HTR-8/SVneo (cell line): ENCODE results near the gene DENND1A.
"Not testable (repeated sequence)": the region's sequence is repeated elsewhere in the genome, so short reads cannot be mapped to it uniquely, and the experiment has no call there.

ENCODE experiments used
- DNase-seq: peaks from one replicate; pipeline ENCODE4 v3.0.0; 2011; ENCODE audit warnings: low spot score, mixed read lengths; ENCODE audit not compliant: insufficient read length
- FAIRE-seq: peaks from 2 replicates; lab custom pipeline; 2011; peaks lifted over from hg19 to GRCh38; lab: Jason Lieb, UNC

Gene DENND1A

DNA sequence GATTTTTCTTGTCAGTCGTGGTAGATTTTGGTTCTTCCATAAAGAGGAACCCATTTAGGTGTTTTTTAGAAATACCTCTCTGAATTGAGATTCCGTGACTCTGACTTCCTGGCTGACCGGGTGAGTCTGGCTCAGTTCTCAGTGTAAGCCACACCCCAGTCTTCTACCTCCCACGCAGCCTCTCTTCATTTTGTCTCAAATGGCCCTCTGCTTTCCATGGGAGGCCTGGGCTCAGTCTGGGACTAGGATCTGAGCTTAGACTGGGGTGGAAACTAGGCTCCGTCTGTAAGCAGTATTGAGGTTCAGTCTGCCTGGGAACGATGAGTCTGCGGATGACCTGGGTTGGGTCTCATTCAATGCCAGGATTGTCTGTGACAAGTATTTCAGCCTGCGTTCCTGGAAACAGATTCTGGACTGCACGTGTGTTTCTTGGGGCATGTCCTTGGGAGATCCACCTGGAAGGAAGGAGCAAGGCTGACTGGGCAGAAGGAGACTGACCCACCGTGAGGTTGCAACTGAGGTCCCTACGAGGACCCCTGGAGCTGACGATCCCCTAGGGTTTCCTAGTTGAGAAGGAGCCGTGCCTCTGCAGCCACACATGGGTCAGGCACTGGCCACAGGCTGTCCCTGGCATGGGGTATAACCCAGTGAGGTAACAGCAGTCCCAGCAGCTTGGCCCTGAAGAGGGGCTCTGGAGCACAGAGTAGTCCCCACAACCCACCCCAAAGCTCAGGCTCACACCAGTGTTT, 586.3 kb downstream of the DENND1A start:
- FAIRE-seq, result no peak
- DNase-seq, result no peak

DNA sequence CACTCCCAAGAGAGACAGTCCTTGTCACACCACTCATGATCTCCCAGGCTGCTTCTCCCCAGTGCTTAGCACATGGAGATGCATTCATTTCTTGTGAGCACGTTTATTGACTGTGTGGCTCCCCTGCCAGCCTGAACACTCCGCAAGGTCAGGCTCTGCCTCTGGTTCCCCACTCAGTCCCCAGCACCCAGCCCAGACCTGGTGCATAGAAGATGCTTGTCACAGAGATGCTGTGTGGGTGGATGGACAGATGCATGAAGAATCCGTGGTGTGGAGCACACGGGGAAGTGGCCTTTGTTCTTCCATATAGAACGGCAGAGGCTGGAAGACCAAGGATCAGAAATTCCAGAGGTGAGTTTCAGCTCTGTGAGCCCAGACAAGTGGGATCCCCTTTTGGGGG, 587.7 kb downstream of the DENND1A start:
- FAIRE-seq (no peak), DNase-seq (no peak)

DNA sequence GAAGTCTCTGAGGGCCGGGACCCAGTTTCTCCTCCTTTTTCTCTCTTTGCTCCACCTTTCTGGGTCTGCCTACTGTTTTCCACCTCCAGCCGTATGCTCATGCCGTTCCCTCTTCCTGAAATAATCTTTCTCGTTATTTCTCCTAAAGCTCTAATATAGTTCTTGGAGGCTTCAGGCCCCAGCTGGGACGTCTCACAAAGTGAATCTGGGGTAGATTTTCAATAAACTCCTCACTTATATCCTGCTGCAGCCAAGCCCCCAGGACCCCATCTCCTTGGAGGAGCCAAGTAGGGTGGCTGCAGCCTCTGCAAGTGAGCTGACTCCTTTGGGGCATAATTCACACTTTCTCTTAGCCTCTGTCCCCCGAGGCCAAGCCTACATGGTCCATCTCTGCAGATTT, 588.1 kb downstream of the DENND1A start:
- DNase-seq, result no peak
- FAIRE-seq, result no peak

DNA sequence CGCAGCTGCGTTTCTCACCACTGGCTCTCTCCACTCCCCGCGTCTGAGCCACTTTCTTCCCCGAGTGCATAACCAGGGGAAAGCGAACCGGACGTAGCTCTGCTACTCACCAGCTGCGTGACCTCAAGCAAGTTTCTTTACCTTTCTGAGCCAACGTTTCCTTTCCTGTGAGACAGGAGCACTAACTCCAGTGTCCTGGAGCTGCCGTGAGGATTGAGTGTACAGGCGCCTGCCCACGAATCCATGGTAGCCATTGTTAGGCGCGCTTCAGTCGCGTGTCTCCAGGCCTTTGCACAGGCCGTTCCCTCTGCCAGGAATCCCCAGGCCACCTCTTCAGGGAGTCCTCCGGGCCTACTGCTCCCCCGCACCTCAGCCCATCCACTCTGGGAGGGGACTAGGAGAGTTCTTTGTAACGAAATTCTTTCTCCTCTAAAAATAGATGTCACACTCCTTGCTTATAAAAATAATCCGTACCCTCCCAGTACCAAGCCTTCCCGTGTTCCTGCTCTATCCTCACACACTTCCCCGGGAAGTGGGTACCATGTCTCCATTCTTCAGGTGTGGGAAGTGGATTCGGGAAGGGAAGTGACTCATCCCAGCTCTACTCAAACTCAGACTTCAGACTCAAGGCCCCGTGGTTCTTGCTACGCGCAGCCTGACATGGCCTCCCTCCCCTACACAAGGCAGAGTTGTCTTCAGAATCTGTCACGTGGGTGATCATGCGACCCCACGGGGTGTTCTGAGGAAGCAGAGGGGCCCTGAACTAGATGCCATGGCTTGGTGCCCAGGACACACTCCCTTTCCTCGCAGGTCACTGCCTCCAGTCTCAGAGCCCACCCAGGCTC, 590.0 kb downstream of the DENND1A start:
- DNase-seq (no peak), FAIRE-seq (no peak)

DNA sequence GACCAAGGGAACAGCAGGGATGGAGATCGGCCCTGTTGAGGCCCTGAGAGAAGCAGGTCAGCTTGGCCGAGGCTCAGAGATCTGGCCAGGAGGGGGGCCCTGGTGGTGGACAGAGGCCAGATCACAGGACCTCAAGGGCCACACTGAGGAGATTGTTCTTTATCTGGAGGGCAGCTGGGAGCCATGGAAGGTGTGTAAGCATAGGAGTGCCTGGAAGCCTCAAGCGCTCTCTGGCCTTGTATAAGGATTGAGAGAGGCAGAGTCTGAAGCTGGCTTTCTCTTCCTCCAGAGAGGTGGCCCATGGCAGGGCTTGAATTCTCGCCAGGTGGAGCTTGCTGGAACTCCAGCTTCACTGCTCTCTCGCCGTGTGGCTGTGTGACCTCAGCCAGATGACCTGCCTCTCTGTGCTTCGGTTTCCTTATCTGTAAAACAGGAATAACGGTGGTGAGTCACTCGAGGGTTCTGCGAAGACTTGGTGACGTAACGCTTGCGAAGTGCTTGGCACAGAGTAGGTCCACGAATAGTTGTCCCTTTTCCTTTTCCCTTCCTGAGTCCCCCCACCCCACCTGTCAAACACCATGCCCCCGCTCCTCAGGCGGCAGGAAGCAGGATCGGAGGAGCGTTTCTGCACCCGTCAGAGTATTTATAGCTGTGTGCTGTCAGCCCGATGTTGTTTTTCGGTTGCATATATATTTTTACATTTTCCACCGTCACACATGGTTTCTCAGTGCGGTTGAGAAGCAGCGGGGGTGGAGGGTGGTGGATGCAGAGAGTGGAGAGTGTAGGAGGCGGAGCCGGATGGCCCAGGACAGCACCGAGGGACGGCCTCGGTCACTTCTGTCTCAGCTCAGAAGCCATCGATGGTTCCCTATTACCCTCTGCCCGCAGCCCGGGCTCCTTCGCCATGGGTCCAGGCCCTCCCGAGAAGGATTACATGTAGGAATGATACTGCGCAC, 590.9 kb downstream of the DENND1A start:
- DNase-seq, result no peak
- no peak for FAIRE-seq

DNA sequence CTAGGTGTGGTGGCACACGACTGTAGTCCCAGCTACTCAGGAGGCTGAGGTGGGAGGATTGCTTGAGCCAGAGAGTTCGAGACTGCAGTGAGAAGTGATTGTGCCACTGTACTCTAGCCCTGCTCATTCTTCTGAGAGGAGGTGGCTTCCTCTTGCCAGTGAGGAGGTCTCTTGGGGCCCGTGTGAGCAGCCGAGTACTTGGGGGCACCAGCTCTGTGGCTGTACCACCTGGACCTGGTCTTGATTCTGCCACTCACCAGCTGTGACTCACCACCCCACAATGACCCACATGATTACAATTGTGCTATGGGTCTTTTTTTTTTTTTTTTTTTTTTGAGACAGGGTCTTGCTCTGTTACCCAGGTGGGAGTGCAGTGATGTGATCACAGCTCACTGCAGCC, 592.0 kb downstream of the DENND1A start:
- FAIRE-seq (no peak), DNase-seq (no peak)

DNA sequence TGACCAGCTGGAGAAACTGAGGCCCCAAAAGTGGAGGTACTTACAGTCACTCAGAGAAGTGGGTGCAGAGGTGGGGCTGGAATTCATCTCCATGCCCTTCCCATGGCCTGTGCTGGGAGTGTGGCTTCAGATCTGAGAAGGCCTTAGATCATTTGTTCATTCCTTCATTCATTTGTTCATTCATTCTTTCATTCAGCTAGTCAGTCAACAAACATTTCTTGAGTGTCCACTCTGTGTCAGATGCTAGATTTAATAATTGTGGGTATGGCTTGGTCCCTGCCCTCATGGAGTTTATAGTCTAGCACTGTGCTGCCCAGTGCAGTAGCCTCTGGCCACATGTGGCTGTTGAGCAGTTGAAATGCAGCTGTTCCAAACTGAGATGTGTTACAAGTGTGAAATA, 593.0 kb downstream of the DENND1A start:
- DNase-seq, result no peak
- no peak for FAIRE-seq

DNA sequence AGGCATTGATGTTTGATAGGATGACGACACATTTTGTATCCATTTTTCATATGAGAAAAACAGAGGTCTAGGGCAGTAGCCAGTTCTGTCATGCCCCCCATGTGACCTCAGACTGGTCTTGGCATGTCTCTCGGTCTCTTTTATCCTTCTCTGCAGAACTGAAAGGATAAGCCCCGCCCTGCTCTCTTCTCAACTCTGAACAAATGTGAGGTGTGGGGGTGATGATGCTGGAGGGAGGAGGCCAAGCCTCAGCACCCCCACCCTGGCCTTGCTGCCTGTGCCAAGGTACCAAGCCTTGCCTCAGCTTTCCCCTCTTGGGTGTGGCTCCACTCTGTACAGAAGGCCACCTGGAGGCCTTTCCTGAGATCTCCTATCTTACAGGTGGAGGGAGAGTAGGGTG, 593.5 kb downstream of the DENND1A start:
- DNase-seq (no peak), FAIRE-seq (no peak)

DNA sequence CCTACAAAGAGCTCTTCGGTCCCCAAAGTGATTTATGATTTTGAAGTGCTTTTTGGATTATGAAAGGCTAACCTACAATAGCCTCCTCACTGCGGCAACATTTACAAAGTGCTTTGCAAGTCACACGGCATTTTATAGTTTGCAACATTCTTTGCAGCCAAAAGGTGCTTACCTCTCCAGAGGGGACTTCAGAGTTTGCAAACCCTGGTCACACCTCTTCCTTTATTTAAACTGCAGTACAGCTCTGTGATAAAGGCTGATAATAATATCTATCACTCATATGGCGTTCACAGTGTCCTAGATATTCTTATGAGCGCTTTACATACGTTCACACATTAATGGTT, 594.0 kb downstream of the DENND1A start:
- no peak for FAIRE-seq

DNA sequence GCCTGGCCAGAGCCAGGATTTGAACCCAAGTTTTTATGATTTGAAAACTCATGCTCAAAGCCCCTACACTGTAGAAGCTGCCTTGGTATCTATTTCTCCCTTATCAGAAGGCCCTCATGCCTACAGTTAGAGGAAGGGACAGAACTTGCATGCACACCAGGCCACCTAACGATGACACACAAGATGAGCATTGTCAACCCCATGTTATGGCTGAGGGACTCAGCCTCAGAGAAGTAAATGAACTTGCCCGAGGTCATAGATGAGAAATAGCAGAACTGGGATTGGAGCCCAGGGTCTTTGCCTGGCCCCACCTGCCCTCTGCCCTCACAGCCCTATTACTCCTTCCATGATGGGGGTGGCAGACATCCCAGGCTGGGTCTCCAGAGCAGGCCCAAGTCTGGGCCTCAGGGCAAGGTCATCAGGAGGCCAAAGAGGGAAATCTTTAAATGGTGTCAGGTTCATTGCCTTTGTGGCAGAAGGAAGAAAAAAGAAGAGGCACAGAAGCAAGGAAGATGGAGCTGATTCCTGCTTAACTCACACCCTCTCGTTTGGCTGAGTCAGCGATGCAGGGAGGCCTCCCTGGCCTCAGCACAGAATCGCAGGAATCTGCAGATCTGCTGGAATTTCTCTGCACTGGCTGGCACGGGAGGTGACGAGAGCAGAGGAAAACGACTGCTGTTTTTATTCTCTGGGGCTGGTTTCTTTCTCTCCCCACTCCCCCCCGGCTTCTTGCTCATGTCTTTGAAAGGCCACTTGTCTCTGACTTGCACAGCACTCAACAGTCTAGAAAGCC, 594.5 kb downstream of the DENND1A start:
- FAIRE-seq (no peak), DNase-seq (peak; percentile 64)

More for the DNA sequence above, 594.0 kb downstream of the DENND1A start:
- DNase-seq, result no peak

DNA sequence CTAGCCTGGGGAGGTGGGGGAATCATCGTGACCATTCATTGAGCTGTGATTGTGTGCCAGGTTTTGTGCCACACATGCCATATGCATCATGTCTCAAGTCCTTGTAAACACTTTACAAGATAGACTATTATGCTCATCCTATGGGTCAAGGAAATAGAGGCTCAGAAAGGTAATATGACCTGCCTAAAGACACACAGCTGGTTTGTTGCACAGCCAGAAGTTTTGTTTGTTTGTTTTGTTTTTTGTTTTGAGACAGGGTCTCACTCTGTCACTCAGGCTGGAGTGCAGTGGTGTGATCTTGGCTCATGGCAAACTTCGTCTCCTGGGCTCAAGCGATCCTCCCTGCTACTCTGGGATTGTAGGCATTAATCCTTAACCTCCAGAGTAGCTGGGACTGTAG, 595.3 kb downstream of the DENND1A start:
- DNase-seq (no peak), FAIRE-seq (no peak)

DNA sequence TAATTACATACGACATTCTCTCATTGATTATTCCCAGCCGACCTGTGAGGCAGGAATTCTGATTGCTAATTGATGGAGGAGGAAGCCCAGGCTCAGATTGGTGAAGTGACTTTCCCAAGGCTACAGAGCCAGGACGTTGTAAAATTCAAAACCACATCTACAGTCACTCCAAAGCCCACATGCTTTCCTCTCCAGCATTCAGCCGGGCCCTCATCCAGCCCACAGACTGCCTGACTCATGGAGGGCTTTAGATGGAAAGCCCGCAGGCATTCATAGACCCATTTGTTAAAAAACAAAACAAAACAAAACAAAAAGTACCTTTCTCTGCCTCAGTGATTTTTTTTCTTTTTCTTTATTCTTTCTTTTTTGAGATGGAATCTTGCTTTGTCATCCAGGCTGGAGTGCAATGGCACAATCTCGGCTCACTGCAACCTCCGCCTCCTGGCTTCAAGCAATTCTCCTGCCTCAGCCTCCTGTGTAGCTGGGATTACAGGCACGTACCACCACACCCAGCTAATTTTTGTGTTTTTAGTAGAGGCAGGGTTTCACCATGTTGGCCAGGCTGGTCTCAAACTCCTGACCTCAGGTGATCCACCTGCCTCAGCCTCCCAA, 596.8 kb downstream of the DENND1A start:
- not testable (repeated sequence) for DNase-seq, FAIRE-seq

DNA sequence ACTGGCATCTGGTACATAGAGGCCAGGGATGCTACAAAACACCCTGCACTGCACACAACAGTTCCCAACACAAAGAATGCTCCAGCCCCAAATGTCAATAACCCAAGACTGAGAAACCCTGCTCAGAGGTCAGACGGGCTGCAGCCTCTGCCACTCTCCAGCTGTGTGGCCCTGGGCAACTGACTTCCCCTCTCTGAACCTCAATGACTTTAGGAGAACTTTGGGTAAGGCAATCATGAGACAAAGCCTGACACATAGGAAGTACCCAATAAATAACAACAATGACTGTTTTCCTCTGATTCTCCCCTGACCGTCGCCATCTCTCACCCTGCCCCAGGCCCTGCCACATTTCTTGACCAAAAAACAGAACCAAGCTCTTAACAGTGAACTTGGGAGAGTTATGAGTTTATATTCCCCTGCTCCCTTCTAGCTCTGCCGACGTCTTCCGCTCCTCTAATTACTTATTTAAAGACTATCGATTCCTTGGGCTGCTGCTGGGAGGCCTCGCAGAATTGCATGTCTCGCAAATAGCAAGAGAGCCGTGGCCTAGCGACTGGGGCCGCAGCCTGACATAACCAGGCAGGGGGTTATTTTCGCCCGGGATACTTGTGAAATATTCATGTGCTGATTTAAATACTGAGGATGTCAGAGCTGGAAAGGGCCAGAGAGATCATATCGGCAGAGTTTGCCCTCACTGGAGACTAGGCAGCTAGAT, 598.4 kb downstream of the DENND1A start:
- FAIRE-seq (no peak), DNase-seq (no peak)
